Fibroblast of the aortic adventitia (primary cell): ENCODE data around the gene KIAA0586. TPM values are rescaled to one million over a fixed set of nuclear protein-coding genes. Genes with fewer than 3 reads are reported as not detected.

ENCODE experiments used
- DNase-seq: peaks from one replicate; pipeline ENCODE4 v3.0.0-alpha.2; 2010; ENCODE audit warnings: low read depth
- H3K4me3 ChIP-seq: 2 replicates; pipeline ENCODE4 v1.5.1; 2011; ENCODE audit warnings: low read depth, mild to moderate bottlenecking, control low read depth, low read length, moderate library complexity
- CTCF ChIP-seq: IDR thresholded peaks from 2 replicates; pipeline ENCODE4 v1.5.1; 2011; ENCODE audit warnings: mild to moderate bottlenecking, low read length, control low read depth, inconsistent platforms; ENCODE audit not compliant: insufficient read depth
- small RNA-seq: library from RNA; depleted of rRNA; stranded (forward); fragments of <200 nt; gene quantifications from one replicate; pipeline ENCODE3, GENCODE V24; 2012
- total RNA-seq: library from RNA; depleted of rRNA; stranded (reverse); fragments of >200 nt; gene quantifications from 2 replicates; pipeline ENCODE4 v1.2.3, GENCODE V29; 2012; ENCODE audit warnings: low replicate concordance

KIAA0586 gene
- total RNA-seq, 1 donor, result 45.2 TPM

GRCh38 chr14:58593977-58594376 lies 166.5 kb downstream of the KIAA0586 start:
- TF ChIP-seq CTCF, result no peak
- H3K4me3 ChIP-seq, result no peak overlapping the region

GRCh38 chr14:58597041-58597440 lies 169.5 kb downstream of the KIAA0586 start:
- DNase-seq, result no peak
- no peak overlapping the region for H3K4me3 ChIP-seq
- no peak for TF ChIP-seq CTCF

More at GRCh38 chr14:58593977-58594376, 166.5 kb downstream of the KIAA0586 start:
- DNase-seq, result no peak

- no peak overlapping the region for H3K4me3 ChIP-seq
- DNase-seq, result no peak
- TF ChIP-seq CTCF, result no peak
Observed at GRCh38 chr14:58598028-58598803, 170.7 kb downstream of the KIAA0586 start.

- DNase-seq, result no peak
- TF ChIP-seq CTCF, result no peak
- no peak overlapping the region for H3K4me3 ChIP-seq
Observed at GRCh38 chr14:58598804-58599525, 171.4 kb downstream of the KIAA0586 start.

- TF ChIP-seq CTCF, result no peak
- DNase-seq, result no peak
- no peak overlapping the region for H3K4me3 ChIP-seq
Observed at GRCh38 chr14:58599707-58600106, 172.2 kb downstream of the KIAA0586 start.

Small RNAs within 50 kb of the gene (small RNA-seq; reads per million reads assigned to genes)
- gene HSBP1P1, result not detected
- gene RF00019, result not detected

Other genes starting within 250 kb of the KIAA0586 start
- gene ACTR10, start 227.6 kb upstream of the KIAA0586 start, total RNA-seq, result 92.7 and 229 TPM in 2 replicates
- 105 and 154 TPM in 2 replicates for gene PSMA3, start 182.9 kb upstream of the KIAA0586 start, total RNA-seq
- 12.2 and 123 TPM in 2 replicates for gene ARID4A, start 129.2 kb upstream of the KIAA0586 start, total RNA-seq
- gene TOMM20L, start 31.8 kb upstream of the KIAA0586 start, total RNA-seq, result not detected in 2 replicates
- 20.2 and 44.4 TPM in 2 replicates for gene TIMM9, start 188 bp upstream of the KIAA0586 start, total RNA-seq
- 13.6 and 23.0 TPM in 2 replicates for gene DACT1, start 210.2 kb downstream of the KIAA0586 start, total RNA-seq